ENCODE results near the gene CCL13.

The CCL13 gene

DNA sequence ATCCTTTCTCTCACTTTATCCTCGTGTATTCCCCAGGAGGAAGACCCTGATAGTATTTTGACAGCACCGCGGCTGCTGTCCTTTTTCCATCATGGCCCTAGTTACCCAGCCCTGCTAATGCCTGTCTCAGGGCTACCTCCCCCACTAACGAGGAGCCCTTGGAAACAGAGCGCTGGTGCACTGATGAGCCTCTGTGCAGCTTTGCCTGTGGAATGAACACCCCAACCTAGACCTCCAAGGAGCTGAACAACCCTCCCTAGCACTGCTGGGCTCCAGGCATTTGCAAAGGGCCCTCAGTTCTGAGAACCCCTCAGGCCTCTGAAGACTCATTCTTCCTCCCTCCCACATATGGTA is 30.0 kb downstream of the CCL13 start:
- no peak for DNase-seq

- peak in 1 of 2 donors; percentile 29 for DNase-seq
Observed at GRCh38 chr17:34386697-34387550, 30.6 kb downstream of the CCL13 start.

DNA sequence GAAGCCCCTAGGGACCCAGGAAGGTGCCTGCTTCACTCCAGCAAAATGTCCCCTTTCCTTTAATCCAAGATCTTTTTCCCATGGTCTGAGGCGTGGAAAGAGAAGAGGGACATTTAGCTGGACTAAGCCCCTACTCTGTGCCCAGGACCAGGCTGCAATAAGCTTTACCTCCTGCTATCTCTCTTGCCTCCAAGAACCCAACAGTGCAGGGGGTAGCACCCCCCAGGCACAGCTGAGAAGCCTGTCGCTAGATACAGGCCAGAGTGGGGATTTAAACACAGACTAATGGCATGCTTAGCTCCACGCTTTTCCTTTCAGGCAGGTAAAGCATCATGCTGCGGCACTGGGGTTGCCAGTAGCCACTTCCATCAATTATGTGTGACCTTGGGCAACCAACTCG is 31.3 kb downstream of the CCL13 start:
- DNase-seq = no peak

DNA sequence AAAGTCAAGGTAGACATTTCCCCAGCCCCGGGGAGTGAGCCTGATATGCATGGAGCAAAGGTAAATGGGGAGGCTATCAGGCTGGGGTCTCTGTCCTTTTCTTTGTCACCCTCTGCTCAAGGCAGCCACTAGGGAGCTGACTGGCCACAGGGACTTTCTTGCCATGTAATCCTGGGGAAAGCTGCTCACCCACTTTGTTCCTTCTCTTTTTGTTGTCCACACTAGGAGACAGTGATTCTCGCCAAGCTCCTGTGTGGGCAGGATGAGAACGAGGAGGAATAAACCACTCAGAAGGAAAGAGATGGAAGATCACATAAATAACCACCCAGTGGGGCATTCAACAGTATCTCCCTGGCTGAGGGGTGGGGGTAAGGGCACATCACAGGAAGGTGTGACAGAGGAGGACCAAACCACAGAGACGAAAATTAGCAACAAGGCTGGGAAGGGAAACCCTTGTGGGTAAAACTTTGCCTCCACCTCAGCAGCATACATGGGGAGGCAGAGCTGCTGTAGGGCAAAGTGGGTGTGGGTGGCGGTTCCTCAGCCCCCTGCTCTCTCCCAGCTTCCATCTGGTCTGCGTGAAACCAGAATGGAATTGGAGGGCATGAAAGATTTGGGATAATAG is 33.0 kb downstream of the CCL13 start:
- no peak for DNase-seq

DNA sequence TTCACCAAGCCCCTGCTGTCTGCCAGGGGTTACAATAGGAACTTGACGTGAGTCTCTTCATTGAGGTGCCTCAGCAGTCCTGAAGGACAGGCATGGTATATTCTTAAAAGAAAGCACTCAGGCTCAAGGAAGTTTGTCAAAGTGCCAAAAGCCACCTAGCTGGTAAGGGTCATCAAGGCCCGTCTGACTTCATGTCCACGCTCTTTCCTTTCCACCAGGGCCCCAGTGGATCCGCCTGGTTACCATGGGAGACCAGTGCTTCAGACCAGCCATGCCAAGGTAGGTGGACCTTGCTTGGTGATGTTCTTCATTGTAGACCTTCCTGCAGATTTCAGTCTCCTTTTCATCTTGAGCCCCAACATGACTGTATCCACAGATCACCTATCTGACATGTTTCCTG is 34.4 kb downstream of the CCL13 start:
- DNase-seq = no peak

DNA sequence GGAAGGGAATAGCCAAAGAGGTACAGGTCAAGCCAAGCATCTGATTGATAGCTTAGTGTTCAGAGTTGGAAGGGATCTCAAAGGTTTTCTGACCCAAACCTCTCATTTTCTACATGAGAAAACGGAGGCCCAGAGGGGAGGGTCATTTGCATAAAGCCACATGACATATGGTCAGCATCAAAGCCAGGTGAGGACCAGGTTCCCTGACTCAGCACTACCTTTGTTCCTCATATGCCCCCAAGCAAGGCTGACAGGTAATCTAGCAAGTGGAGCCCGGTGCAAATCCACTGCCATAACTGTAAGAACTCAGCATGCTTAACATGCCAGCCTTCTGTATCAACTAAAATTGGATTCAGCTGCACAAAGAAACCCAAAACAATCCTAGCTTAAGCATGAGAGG is 35.0 kb downstream of the CCL13 start:
- DNase-seq = no peak

DNA sequence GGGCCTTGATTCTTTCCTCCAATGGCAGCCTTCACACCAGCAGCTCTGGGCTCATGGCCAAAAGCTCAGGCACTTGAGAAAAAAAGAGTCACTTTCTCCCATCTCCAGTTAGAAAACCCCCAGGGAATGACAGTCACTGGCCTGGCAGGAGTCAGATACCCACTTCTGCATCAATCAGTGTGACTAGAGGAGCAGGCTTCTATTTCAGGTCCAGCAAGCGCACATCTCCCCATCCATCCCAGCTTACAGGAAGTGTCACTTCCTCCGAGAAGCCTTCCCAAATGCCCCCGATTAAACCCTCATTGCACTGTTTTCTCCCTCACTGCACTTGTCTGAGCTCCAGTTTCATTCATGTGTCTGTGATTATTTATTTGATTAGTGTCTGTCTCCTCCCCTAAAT is 37.1 kb downstream of the CCL13 start:
- DNase-seq = no peak

DNA sequence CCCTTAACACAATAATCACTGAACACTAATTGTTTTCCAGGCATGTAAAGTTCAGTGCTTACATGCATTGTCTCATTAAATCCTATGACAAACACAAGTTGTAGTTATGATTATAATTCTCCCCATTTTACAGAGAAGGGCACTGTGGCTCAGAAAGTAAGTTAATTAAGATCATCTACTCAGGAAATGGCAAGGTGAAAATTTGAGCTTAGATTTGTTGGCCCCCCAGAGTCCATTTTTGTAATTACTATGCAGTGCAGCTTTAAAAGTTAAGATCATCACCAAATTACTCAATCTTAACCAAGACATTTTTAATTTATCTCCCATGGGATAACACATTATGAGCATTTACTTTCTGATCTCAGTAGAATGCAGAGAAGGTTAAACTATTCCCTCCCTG is 41.0 kb downstream of the CCL13 start:
- DNase-seq = no peak

DNA sequence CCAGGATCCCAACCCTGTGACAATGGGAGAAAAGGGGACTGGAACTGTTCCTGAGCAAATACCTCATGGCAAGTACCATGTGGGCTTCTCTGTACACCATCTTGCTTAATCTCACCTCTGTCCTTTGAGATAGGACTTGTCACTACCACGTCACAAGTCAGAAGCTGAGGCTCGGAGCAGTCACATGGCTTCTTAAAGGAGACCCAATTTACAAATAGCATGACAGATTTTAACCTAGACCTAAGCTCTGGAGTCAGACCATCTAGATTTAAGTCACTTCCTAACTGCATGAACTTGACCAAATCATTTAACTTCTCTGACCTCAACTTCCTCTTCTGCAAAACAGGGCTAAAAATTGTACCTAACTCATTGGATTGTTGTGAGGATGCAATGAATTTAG is 42.7 kb downstream of the CCL13 start:
- no peak for DNase-seq

DNA sequence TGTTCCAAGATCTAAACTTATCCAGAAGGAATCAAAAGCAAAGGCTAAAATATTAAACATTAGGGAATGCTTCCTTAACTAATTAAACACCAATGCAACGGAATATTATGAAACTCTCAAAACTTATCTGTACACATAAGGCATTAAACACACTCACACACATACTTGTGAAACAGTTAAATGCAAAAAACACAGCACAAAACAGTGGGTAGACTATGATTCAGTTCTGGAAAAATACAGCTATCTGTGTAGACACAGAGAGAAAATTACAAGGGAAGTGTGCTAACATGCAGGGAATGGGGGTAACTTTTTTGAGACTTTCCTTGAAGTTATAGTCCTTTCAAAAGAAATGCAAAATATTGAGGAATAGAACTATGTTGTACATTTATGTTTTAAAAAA is 43.4 kb downstream of the CCL13 start:
- no peak for DNase-seq

DNA sequence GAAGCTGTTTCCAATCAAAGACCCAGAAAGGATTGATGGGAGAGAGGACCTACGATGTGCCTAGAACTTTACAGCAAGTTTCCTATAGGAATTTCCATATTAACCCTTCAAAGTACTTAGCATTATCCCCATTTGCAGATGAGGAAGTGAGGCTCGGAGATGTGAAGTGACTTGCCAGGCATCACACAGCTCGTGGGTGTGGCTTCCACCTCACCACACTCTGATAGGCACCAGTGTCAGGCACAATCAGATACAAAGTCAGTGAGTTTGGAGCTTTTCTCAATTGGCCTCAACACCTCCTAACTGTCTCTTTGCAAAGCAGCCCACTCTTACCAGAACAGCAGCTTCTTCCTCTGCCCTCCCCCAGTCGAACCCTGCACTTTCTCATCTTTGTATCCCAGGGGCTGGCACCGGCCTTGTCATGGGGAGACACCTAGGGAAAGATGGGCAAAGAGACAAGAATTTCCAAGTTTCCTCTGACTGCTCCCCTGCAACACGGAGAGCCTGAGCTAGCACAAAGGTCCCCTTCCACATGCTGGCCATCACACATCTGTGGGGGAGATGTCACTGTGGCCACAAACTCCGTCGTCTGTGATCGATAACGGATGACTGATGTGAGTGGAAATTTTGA is 44.1 kb downstream of the CCL13 start:
- DNase-seq = no peak

GRCh38 chr17:34401165-34401564 is 44.9 kb downstream of the CCL13 start:
- no peak for DNase-seq

GRCh38 chr17:34403006-34403405 is 46.7 kb downstream of the CCL13 start:
- DNase-seq = no peak

DNA sequence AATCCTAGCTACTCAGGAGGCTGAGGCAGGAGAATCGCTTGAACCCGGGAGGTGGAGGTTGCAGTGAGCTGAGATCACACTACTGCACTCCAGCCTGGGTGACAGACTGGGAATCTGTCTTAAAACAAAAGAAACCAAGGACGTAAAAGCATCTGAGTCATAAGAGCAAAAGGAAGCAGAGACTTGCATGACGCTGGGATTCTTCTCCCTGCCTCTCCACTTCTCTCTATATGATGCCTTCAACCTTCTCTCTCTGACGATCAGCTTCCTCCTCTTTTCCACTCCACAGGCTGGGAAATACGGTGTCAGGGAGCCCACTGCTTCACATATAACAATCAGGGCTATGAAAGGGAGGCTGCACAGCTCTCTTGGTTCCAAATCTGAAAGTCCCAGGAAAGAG is 49.9 kb downstream of the CCL13 start:
- DNase-seq = no peak
